ENCODE measurements around the gene ACOX1. TPM values are rescaled to one million over a fixed set of nuclear protein-coding genes. Genes with fewer than 3 reads are reported as not detected.

ACOX1 gene
- total and polyA plus RNA-seq, 4 donors: 33.3 to 293 (median 63.4) TPM

GRCh38 chr17:75985986-75986385 is 7.0 kb upstream of the ACOX1 start:
- no peak for DNase-seq (ENCODE audit: low spot score)
- no peaks in the 10 kb centered on the region for H3K9me3 ChIP-seq (ENCODE audit: control insufficient read depth in 4 of 4, low read length in 3 of 4)
- peaks cover 0 to 4% (median 0%) of the 10 kb centered on the region in 4 donors for H3K36me3 ChIP-seq (ENCODE audit: control insufficient read depth in 4 of 4, insufficient read depth in 3 of 4, low read depth in 1 of 4, low read length in 3 of 4)
- H3K9ac ChIP-seq (ENCODE audit: low read depth in 1 of 2, low read length in 2 of 2): no peak overlapping the region
- H3K27me3 ChIP-seq (ENCODE audit: control insufficient read depth in 4 of 4, insufficient read depth in 4 of 4, low read length in 3 of 4): no peaks in the 10 kb centered on the region
- TF ChIP-seq GABPA (IDR thresholded peaks at IDR 0.05 in 1 of 2, conservative IDR thresholded peaks at IDR 0.05 in 1 of 2) (no peak), NR2F2 (IDR thresholded peaks at IDR 0.05) (no peak), ZBTB33 (IDR thresholded peaks at IDR 0.05) (no peak), ATF3 (IDR thresholded peaks at IDR 0.05) (no peak), FOXA2 (IDR thresholded peaks at IDR 0.05) (no peak), RXRA (IDR thresholded peaks at IDR 0.05) (no peak), MAX (IDR thresholded peaks at IDR 0.05) (no peak), RAD21 (IDR thresholded peaks at IDR 0.05) (no peak), SP1 (IDR thresholded peaks at IDR 0.05) (no peak), REST (IDR thresholded peaks at IDR 0.05) (no peak), JUND (IDR thresholded peaks at IDR 0.05) (no peak), HNF4A (conservative IDR thresholded peaks at IDR 0.05) (no peak), TAF1 (conservative IDR thresholded peaks at IDR 0.05) (no peak), EGR1 (IDR thresholded peaks at IDR 0.05; ENCODE audit: low read depth in 2 of 2) (no peak), CTCF (IDR thresholded peaks at IDR 0.05; ENCODE audit: low read depth, low read length, missing input control) (no peak), FOXA1 (IDR thresholded peaks at IDR 0.05) (no peak), HNF4G (IDR thresholded peaks at IDR 0.05) (no peak), YY1 (IDR thresholded peaks at IDR 0.05) (no peak)
- no peak overlapping the region for H3K27ac ChIP-seq (ENCODE audit: low read depth in 1 of 2, low read length in 2 of 2)
- H3K4me1 ChIP-seq (ENCODE audit: control insufficient read depth in 4 of 4, insufficient read depth in 4 of 4, low read length in 3 of 4): peaks cover 3 to 20% (median 13%) of the 10 kb centered on the region in 4 donors
- no peak overlapping the region for H3K4me3 ChIP-seq (ENCODE audit: low read depth in 1 of 3, low read length in 3 of 3)
- WGBS: 98% methylated on average over 4 of the region's 4 CpGs
